Stimulated activated naive CD4-positive, alpha-beta T cell (primary cell): ENCODE measurements around the gene ANAPC4.

Experiments
- DNase-seq, 6 experiments: peaks; one replicate each; lab custom pipeline; 2025; lab: John Stamatoyannopoulos, UW

The ANAPC4 gene

DNA sequence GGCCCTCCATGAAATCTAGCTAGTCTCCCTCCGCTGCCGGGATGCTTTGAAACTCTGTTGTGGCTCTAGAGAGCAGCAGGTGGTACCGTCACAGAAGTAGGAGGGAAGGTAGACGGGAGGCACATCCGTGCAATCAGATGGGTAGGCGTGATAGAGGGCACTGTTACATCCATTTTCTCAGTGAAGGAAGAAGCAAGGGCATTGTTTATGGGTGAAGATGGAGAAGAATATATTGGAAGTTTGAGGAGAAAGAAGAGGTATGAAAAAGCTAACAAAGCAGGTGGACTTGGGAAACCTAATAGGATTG lies 1.3 kb downstream of the ANAPC4 start:
- no peak for DNase-seq

DNA sequence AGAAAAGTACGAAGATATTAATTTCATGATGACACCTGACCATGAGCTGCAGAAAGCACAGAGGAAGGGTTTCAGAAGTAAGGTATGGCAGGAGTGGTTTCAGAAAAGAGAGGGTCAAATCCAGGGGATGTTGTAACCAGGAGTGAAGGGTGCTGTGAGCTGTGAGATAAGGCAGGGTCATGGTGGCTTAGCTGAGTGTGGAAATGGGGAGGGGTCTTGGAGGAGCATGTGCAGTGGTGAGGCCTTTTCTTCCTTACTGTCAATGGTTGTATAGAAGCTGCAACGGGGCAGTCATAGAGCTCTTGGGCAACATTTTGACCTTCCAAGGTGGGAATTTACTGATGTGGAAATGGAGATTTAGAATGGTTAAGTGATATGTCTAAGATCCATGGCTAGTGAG lies 2.5 kb downstream of the ANAPC4 start:
- no peak for DNase-seq

DNA sequence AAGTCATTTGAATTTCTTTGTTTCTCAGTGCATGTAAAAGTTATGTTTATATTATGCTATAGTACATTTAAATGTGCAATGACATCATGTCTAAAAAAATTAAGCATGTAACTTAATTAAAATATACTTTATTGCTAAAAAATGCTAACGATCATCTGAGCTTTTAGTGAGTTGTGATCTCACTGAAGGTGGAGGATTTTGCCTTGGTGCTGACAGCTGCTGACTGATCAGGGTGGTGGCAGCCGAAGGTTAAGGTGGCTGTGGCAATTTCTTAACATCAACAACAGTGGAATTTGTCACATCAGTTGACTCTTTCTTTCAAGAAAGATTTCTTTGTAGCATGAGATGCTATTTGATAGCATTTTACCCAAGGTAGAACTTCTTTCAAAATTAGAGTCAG lies 6.6 kb downstream of the ANAPC4 start:
- DNase-seq = no peak

DNA sequence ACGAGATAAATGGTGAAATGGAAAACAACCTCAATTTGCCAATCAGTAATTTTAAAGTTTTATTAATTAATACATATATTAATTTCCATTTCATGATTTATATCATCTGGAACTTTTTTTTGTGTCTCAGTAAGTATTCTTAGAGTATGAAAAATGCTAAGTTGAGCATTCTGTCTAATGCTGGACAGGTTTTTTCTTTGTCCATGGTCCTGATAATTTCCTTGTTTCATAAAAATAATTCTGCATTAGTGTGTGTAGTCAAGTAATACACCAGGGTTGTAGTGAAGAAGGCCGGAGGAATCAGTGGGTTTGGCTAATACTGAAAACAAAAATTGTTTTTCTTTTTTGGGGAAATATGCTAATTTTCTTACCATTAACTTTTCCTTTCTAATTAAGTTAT lies 9.9 kb downstream of the ANAPC4 start:
- no peak for DNase-seq

DNA sequence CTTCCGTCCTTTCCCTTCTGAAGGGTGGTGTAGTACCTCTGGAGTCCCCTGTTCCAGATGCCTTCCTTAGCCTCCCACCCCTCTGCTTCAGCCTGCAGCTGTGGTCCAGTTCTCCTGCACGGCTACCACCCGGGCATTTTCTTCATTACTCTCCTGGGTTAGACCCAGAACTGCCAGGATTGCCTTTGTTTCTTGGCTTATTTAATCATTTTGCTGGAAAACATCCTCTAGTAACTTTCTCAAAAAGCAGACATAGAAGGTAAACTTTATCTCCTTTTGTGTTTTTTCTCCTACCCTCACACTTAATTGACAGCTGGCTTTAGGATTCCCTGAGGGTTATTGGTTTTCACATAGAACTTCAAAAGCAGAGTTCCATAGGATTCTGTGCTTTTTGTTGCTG lies 20.2 kb downstream of the ANAPC4 start:
- DNase-seq = no peak

DNA sequence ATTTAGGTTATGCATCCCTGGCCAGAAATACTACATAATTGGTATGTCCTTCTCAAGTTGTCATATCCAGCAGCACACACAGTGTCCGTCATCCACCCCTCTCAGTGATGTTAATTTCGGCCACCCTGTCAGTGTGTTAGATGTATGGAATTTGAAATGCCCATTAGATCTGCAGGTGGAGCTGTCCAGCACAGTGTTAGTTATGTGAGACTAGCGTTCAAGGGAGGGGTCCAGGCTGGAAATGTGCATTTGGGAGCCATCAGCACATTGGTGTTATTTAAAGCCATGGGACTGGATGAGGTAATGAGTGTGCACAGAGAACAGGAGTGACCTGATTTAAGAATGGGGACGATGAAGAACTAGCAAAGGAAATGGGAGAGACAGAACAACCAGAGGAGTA lies 22.4 kb downstream of the ANAPC4 start:
- DNase-seq = no peak

DNA sequence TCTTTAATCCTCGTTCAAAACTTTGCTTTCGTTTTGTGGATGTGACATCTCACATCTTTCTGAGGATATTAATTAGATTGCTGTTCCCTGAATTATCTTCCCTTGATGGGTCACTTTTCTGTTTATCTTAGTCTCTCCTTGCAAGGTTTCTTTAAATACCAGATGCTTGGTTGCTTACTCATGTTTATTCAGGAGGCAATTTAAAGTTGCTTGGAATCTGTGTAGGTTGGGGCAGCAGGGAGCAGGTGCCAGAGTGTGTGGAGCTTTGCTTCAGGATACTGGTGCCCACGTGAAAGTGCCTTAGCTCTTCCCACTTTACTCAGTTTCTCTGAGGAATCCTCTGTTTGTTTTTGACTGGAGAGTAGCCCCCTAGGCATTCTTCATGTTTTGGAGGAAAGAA lies 24.0 kb downstream of the ANAPC4 start:
- no peak for DNase-seq

DNA sequence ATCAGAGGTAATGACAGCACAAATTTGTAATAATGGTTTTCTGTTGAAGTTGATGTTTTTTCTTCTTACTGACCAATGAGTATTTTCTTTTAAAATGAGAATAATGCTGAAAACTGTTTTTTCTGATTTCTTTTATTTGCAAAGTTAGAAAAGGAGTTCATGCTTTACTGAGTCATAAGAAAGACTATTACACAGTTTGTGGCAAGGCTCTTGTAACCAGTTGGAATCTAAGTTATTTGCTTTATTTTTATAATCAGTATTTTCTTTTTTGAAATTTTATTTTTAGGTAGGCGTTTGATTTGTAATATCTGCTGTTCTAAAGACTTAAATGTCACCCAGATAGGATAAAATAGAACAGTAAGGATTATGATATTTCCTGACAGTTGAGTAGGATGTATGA lies 25.5 kb downstream of the ANAPC4 start:
- no peak for DNase-seq

DNA sequence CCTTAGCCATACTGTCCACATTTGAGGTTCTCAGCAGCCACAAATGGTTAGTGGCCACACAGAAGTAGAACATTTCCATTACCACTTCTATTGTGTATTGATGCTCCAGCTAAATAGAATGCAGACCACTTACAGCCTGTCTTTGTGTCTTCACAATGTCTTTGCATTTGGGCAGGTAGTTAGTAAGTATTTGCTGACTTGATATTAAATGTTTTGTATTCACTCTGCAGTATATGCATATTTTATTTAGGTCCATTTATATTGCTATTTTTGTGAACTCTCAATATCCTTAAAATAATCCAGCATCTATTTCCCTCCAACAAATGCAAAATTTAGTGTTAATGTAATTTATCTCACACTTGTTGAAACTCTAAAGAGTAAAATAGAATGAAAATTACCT lies 26.6 kb downstream of the ANAPC4 start:
- DNase-seq = no peak

DNA sequence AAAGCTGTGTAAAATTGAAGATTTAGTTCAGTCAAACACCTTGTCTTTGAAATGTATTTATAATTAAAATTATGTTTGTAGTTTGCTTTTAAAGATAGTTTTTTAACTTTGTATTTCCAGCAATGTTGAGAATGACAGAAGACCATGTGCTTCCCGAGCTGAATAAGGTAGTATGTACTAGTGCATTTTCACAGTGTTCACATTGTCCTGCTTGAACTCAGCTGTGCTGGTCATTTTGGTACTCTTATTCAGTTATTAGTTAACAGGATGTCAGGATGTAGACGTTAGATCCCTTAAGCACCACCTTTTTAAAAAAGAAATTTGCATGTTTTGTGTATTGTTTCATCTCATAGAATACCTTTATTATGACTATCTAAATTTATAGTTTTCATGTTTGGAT lies 28.4 kb downstream of the ANAPC4 start:
- no peak for DNase-seq

DNA sequence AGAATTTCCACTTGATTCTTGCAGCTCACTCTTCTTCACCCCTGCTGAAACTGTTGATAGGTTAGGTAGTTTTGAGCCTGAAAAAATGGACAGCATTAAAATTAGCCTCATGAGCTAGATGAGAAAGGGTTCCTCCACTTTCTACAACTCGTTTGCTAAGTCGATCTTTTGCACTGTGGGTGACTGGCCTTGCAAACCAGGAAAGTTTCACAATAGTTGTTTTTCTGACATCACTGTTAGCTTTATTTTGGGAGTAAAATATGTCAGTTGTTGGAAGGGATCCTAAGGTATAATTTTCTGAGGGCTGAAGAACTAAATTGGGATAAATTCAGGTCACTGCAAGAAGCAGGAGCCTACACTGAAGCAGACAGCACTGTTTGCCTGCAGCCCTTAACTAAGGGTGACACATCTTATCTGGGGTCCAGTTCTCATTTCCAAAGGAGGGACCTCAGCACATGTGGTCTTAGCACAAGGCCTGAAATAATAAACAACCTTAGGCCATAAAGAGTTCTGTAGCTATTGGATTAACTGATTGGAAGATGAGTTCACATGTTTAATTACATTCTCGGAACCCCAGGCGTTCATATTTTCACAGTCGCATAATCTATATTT lies 29.1 kb downstream of the ANAPC4 start:
- no peak for DNase-seq

DNA sequence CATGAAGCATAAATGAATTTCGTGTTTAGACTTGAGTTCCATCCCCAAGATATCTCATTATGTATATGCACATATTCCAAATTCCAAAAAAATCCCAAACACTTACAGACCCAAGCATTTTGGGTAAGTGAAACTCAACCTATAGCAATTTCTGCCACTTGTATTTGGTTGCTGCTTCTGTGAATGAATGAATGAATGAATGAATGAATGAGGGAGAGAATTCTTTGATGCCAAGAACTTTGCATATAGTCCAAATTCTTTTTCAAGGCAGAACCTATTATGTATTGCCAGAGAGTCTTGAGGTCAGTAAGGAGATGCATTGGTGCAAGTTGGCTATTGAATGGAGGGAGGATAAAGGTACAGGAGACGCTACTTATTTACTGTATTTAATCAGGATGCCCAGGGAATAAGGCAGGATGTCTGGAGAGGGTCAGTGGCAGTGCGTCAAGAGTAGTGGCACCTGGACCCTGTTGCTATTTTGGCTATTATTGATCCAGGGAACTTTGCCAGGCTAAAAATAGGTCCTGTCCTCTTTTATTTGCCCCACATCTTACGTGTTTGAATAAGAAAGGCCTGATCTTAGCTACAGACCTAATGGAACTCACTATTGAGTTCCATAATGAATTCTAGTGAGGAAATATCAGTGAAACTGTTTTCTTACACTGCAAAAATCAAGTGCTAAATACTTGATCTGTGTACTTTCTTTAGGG lies 33.9 kb downstream of the ANAPC4 start:
- DNase-seq = no peak

DNA sequence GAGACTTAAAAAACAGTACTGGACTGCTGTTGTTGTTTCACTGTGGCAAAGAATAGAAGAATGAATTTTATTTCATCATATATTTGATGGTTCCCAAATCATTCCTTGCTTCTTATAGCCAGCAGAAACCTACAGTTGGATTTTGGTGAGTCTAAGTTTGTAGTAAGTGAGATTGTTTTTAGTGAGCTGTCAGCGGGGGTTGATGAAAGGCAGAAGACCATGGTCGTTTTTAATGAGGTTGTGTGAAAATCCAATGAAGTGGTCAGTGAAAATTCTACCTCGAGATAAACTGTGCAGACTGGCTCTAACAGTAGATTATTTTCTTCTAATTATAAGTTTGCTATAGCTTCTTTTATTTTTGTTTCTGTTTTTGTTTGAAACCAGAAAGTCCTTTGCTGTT lies 36.2 kb downstream of the ANAPC4 start:
- DNase-seq = no peak

DNA sequence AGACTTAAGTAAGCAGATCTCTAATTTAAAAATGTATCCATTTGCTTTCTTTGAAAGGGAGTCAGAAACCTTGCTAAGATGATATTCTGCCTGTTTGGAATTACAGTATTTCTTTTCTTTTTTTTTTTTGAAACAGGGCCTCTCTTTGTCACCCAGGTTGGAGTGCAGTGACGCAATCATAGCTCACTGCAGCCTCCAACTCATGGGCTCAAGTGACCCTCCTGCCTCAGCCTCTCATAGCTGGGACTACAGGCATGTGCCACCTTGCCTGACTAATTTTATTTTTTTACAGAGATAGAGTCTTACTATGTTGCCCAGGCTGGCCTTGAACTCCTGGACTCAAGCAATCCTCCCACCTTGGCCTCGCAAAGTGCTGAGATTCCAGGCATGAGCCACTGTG lies 40.0 kb downstream of the ANAPC4 start:
- no peak for DNase-seq

DNA sequence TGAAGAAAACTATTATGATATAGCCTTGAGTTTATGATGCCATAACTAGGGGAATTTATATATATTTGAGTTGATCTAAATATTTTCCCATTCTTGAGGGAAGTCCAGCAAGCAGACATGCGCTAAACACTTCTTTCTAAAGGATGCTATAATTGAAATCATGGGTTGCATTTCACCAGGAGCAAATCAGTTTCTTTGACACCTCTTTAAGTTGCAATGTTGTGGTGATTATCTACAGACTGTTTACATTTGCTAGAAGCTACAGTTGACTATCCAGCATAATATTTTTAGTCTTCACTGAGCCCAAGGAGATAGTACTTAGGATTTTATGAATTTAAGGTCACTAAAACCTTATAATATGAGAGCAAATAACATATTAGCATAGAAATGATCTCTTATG lies 43.9 kb downstream of the ANAPC4 start:
- DNase-seq = no peak

DNA sequence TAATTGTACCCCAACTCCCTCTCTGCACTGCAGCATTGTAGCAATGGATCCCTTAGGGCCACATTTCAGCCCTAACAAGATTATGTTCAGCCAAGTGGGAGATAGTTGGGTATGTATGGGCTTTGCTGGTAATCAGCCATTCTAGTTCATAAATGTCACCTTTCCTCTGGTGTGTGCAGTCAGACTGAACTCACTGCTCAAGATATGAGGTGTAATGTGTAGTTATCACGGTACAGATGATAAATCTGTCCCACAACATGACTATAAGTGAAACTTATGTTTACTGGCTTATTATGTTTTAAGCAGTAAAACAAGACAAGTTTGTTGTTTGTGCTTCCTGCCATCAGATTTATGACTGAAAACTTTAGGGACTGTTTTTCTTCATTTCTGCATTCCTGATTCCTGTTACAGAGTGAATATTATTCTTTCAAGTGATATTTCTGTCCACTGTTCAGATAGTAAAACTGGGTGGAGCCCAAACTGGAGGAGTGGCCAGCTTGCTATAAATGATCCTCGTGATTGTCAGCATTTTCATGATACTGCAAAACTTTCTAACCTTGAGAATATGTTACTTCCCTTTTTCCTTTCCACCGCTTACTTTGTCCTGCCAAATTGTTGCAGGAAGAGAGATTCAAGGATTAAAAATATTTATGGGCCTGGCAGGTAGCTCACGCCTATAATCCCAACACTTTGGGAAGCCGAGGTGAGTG lies 44.9 kb downstream of the ANAPC4 start:
- DNase-seq = no peak

DNA sequence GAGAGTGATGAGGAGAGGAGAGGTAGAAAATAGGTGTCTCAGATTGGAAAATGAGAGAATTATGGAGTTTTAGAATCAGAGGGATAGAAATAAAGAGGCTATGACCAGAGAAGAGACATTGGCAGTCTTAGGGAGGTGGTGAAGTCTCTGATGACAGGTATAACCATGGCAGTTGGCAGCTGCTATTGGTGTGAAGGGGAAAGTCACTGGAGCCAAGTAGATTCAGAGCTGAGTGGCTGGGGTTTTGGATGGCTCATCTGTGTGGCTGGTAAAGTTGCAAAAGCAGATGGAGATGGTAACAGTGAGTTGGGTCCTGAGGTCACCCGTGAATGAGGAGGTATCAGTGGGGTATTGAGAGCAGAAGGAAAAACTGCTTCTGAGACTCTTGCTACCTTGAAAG lies 46.5 kb downstream of the ANAPC4 start:
- no peak for DNase-seq

DNA sequence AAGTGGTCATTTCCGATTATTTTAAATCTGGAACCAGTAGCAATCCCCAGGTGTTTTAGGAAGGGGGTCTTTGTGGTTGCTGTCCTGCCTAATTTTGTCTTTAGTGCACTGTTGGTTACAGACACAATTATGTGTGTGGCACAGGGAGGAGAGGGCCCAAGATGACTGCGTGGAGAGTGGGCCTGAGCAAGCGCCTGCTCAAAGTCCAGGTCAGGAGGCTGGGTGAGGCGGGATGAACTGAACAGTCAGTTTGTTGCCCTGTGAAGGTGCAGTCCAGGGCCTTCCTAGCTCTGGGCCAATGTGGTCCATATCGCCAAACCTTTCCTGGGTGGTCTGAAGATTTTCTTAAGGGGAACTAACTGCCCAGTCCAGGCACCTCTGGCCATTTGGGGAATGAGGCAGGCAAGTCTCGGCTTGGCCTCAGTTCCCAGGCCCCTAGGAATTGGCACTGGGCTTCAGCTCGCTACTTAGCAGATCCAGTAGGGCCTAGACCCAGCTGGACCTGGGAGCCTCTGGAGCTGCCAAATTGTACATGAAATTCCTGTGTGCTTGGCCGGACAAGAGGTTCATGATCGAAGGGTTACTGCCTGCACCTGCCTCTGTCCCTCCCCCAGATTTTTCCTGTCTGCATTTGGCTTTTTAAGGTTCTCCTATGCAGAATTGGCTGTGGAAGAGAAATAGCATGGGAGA lies 47.6 kb downstream of the ANAPC4 start:
- no peak for DNase-seq

DNA sequence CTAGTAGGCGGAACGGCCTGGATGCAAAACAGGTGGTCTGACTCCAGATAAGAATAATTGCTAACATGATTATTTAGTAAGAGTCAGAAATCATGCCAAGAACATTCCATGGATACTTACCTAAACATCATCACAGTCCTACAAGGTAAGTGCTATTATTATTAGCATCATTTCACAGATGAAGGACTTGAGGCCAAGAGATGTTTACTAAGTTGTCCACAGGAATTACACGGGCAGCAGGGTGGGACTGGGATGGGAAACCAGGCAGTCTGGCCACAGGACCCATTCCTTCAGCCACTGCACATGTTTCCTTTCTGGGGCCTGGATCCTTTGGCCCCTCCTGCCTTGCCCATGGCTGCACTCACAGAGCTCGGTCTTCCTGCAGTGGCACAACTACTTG lies 48.3 kb downstream of the ANAPC4 start:
- DNase-seq = no peak

DNA sequence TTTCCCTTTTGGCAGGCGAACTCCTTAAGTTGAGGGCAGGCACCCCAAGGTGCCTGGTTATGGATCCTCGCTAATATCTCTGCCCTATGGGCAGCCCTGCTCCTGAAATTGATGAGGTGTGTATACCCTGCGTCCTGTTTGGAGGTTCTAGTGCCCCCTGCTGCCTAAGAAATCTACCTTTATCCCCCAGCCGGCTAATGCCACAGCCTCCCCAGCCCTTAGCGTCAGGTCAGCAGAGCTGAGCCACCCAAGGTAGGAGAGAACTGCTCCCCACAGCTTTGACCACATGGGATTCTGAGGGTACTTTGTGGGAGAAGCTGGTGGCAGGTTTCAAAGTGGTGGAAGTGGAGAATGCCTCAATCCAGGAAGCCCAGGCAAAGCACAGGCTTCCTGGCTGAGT lies 50.8 kb downstream of the ANAPC4 start:
- no peak for DNase-seq

DNA sequence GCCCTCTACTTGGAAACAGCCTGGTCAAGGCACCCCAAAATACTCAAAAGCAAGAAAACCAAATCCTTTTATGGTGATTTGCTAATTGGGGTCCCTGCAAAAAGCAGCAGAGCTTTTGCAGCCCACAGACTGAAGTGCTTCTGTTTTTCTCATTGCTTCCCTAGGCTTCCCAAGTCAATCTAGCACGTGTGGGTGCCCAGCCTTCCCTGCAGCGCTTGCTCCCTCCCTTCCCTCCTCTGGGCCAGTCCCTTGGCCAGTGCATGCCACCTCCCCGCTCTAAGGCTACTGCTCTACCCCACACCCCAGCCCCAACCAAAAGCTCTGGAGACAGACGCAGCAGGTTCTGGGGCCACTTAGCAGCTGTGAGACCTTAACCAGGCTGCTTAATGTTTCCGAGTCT lies 53.6 kb downstream of the ANAPC4 start:
- no peak for DNase-seq

DNA sequence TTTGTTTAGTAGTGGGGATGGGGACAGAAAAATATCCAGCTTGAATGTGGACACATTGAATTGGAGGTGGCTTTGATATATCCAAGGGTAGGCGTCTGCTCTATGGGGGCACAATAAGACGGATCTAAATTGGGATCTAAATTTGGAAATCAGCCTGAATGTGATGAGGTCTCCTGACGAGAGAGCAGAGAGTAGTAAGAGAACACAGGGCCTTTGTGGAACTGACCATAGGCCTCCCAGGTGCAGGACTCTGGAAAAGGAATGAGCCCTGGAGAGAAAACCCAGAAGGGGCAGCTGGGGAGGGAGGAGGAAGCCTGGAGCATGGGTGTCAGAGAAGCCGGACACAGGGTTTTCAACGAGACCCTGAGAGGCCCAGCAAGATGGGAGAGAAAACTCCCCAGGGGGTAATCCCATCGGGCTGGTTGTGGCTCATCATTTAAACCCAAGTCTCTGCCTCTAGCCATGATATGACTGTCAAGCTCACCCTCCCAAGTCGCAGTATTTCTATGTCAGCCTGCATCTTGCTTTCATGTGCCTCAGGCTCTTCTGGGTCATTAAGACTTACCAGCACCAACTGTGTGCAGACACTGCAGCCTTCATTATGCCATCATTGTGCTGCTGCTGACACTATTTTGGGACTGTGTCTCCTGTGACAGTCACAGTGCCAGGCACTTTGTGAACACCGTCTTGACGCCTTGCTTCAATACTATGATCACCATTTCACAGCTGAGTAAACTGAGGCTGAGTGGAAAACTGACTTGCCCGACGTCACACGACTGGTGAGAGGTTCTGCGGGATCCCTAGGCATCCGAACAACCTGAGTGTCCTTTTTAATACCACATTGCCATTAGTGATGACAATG lies 57.1 kb downstream of the ANAPC4 start:
- no peak for DNase-seq
